Right renal pelvis (tissue), 4 donors: ENCODE results near the gene MUSTN1. TPM values are rescaled to one million over a fixed set of nuclear protein-coding genes. Genes with fewer than 3 reads are reported as not detected.

ENCODE experiments used
- DNase-seq, 4 donors: peaks; one replicate each; pipeline ENCODE4 v3.0.0-alpha.2; 2013; ENCODE audit warnings: low read depth in 4 of 4, low spot score in 3 of 4, missing footprints in 1 of 4
- polyA plus RNA-seq, 4 donors: library from polyadenylated mRNA; unstranded; fragments of 120-200 nt; gene quantifications; one replicate each; pipeline ENCODE4 v1.2.1, GENCODE V29; 2013; ENCODE audit not compliant: insufficient read length in 4 of 4

MUSTN1 gene
- polyA plus RNA-seq, 4 donors = 0.60 to 1.0 (median 0.62) TPM; not detected in 1

DNA sequence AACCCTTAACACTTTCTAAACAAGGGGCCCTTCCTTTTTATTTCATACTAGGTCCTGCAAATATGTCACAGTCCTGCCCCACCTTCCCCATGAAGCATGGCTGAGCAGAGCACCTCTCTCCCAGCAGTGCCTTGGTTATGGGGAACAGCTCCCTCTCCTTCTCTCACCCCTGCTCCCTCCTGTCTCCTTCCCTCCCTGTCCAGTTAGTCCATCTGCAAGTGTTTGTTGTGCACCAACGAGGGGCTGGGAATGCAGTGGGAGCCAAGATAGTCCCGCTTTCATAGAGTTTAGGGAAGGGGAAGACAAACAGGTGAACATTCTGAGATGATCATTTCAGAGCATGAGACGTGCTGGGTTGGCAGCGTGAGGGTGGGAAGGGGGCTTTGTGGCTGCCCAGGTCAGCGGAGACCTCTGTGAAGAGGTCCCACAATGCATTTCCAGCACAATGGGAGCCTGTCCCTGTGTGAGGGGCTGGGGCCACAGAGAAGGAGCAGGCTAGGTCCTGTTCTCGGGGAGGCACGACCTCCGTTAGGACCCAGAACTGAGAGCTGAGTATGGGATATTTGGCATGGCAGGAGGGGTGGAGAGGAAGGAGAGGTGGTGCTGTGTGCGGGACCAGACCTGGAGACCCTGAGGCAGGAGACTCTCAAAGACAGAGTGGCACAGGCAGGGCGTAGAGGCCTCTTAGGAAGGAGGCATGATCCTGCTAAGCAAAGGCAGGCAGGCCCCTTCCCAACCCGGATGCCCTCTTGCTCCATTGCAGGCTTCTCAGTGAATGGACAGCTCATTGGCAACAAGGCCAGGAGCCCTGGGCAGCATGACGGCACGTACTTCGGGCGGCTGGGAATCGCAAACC lies 45.7 kb downstream of the MUSTN1 start:
- no peak for DNase-seq

GRCh38 chr3:52787672-52788625 lies 46.9 kb downstream of the MUSTN1 start:
- no peak for DNase-seq

DNA sequence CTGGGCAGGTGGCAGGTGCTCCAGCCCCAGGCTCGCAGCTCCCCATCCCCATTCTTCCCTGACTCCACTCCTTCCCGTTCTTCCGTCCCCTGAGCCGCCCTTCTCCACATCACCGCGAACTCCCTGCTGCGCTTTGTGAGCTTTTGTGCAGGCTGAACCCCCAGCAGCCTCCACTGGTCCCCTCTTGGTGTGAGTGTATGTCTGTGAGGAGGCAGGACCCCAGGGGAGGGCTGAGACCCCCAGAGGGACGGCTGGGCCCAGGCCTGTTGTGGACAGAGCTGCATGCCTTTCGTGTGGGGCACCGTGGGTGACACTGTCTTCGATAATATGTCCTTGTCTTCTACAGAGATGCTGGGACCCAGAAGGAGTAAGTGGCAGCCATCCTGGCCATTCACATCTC lies 47.6 kb downstream of the MUSTN1 start:
- no peak for DNase-seq

- no peak for DNase-seq
These were observed 48.2 kb downstream of the MUSTN1 start for GRCh38 chr3:52786330-52787215.

GRCh38 chr3:52784931-52785590 lies 49.8 kb downstream of the MUSTN1 start:
- no peak for DNase-seq

DNA sequence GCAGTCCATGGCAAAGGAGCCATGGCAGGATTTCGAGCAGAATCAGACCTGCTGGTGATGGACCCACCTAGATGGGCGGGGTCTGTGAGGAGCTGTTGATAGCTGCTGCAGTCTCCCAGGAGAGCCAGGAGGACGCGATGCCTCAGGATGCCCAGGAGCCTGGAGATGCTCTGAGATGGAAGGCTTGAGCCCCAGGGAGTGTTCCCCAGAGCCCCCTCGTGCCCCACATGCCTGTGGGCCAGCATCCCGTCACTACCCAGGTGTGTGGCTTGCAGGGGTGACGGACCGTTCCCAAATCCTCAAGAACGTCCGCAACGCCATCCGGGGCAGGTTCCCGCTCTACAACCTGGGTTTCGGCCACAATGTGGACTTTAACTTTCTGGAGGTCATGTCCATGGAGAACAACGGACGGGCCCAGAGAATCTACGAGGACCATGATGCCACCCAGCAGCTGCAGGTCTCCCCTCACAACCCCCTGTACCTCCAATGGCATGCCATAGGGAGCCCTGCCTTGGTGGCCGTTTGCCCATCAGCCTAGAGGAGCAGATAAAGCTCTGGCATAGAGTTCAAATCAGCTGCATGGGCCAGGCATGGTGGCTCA lies 50.7 kb downstream of the MUSTN1 start:
- DNase-seq = no peak

DNA sequence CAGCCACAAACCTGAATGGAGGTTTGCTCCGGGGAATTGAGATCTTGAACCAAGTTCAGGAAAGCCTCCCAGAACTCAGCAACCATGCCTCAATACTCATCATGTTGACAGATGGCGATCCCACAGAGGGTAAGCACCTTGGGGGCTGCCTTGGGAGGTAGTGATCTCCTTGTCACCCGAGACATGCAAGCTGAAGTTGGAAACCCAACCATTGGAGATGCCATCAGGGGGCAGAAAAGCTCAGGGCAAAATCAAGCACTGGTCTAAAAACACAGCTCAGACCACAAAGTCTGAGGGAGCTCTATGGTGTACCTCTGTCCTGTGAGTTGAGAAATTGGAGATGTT lies 51.6 kb downstream of the MUSTN1 start:
- DNase-seq = no peak

Other genes starting within 250 kb of the MUSTN1 start
- 10 to 100 TPM; 55.6 to 67.0 (median 64.2) TPM for gene PBRM1, start 149.1 kb downstream of the MUSTN1 start, polyA plus RNA-seq
- gene GNL3, start 149.0 kb downstream of the MUSTN1 start, polyA plus RNA-seq = 100 to 1,000 TPM in 2 of 4 donors, 10 to 100 TPM in 2; 84.9 to 105 (median 100) TPM
- 100 to 1,000 TPM; 122 to 141 (median 138) TPM for gene GLT8D1, start 129.2 kb downstream of the MUSTN1 start, polyA plus RNA-seq
- gene SPCS1, start 128.9 kb downstream of the MUSTN1 start, polyA plus RNA-seq = 100 to 1,000 TPM; 166 to 185 (median 175) TPM
- gene NEK4, start 64.1 kb downstream of the MUSTN1 start, polyA plus RNA-seq = 10 to 100 TPM; 23.0 to 27.6 (median 25.6) TPM
- gene ITIH1, start 57.4 kb downstream of the MUSTN1 start, polyA plus RNA-seq = under 1 TPM in 3 of 4 donors, not detected in 1; 0.05 to 0.56 (median 0.22) TPM
- 1 to 10 TPM; 4.8 to 6.0 (median 5.6) TPM for gene ITIH3, start 40.2 kb downstream of the MUSTN1 start, polyA plus RNA-seq
- gene ITIH4, start 4.3 kb downstream of the MUSTN1 start, polyA plus RNA-seq = 1 to 10 TPM; 5.2 to 7.3 (median 6.9) TPM
- gene STIMATE, start 62.5 kb upstream of the MUSTN1 start, polyA plus RNA-seq = 10 to 100 TPM; 13.4 to 15.8 (median 14.5) TPM
- gene SFMBT1, start 211.1 kb upstream of the MUSTN1 start, polyA plus RNA-seq = 10 to 100 TPM in 2 of 4 donors, 1 to 10 TPM in 2; 8.5 to 12.5 (median 9.5) TPM